SK-N-SH (cell line): ENCODE results near the gene CLDN10. TPM values are rescaled to one million over a fixed set of nuclear protein-coding genes. Genes with fewer than 3 reads are reported as not detected.

Experiments used
- CTCF ChIA-PET: fragments of 300-600, 350-600 bp; formaldehyde crosslinking; extraction: SDS; loops from one replicate; lab custom pipeline; 2021; lab: Yijun Ruan, JAX
- POLR2A ChIA-PET: fragments of 350-600 bp; sonication (Branson Sonifier 250); formaldehyde crosslinking; extraction: SDS; loops from one replicate; lab custom pipeline; 2020; ENCODE audit warnings: antibody characterized with exemption, inconsistent platforms; lab: Yijun Ruan, JAX
- DNase-seq: peaks from one replicate; pipeline ENCODE4 v3.0.0; 2012
- H2AFZ ChIP-seq: fragments of 200-600 bp; sonication (generic); 2 replicates; pipeline ENCODE4 v1.8.1; 2016; ENCODE audit warnings: antibody characterized with exemption, mild to moderate bottlenecking, low read depth
- H3F3A ChIP-seq: fragments of 200-600 bp; sonication (generic); replicated peaks from 2 replicates; pipeline ENCODE3; 2016; ENCODE audit warnings: antibody characterized with exemption, mild to moderate bottlenecking; ENCODE audit not compliant: insufficient read depth
- H3K27ac ChIP-seq, 2 experiments: fragments of 200-500 bp in 1 of 2; fragments of 200-600 bp in 1 of 2; sonication (Bioruptor generic) in 1 of 2; sonication (generic), shearing (Covaris generic) in 1 of 2; 2 replicates each; pipeline versions ENCODE4 v1.5.1 to v1.6.1; 2014 to 2016; ENCODE audit warnings: low read depth in 2 of 2, inconsistent platforms in 1 of 2, low read length in 1 of 2, mild to moderate bottlenecking in 1 of 2, mixed read lengths in 1 of 2
- H3K27me3 ChIP-seq: fragments of 200-600 bp; sonication (generic), shearing (Covaris generic); 2 replicates; pipeline ENCODE4 v1.6.1; 2016; ENCODE audit warnings: mixed run types; ENCODE audit not compliant: insufficient read depth
- H3K36me3 ChIP-seq, 2 experiments: fragments of 200-500 bp in 1 of 2; fragments of 200-600 bp in 1 of 2; sonication (Bioruptor generic) in 1 of 2; sonication (generic) in 1 of 2; replicated peaks in 1 of 2; 2 replicates each; pipeline versions ENCODE3 to v1.5.1; 2014 to 2016; ENCODE audit warnings: low read length in 1 of 2, mild to moderate bottlenecking in 1 of 2; ENCODE audit not compliant: insufficient read depth in 2 of 2, control insufficient read depth in 1 of 2
- H3K4me1 ChIP-seq, 2 experiments: fragments of 200-500 bp in 1 of 2; fragments of 200-600 bp in 1 of 2; sonication (Bioruptor generic) in 1 of 2; sonication (generic), shearing (Covaris generic) in 1 of 2; 2 replicates each; pipeline versions ENCODE4 v1.5.1 to v1.6.1; 2014 to 2016; ENCODE audit warnings: low read depth in 1 of 2, low read length in 1 of 2, mixed run types in 1 of 2; ENCODE audit not compliant: insufficient read depth in 2 of 2, control insufficient read depth in 1 of 2
- H3K4me2 ChIP-seq: fragments of 200-600 bp; sonication (generic), shearing (Covaris generic); 2 replicates; pipeline ENCODE4 v1.6.1; 2017; ENCODE audit warnings: mixed run types
- H3K4me3 ChIP-seq, 2 experiments: fragments of 200-500 bp in 1 of 2; fragments of 200-600 bp in 1 of 2; sonication (Bioruptor generic) in 1 of 2; sonication (generic), shearing (Covaris generic) in 1 of 2; 2 replicates each; pipeline versions ENCODE4 v1.5.1 to v1.8.1; 2014 to 2016; ENCODE audit warnings: low read depth in 2 of 2, inconsistent platforms in 1 of 2, low read length in 1 of 2, mild to moderate bottlenecking in 1 of 2, mixed read lengths in 1 of 2, moderate library complexity in 1 of 2
- H3K79me2 ChIP-seq: fragments of 200-600 bp; sonication (generic); 2 replicates; pipeline ENCODE4 v1.8.1; 2017; ENCODE audit warnings: mild to moderate bottlenecking; ENCODE audit not compliant: insufficient read depth
- H3K9ac ChIP-seq: fragments of 200-600 bp; sonication (generic); 2 replicates; pipeline ENCODE4 v1.6.1; 2017; ENCODE audit warnings: mixed run types
- H3K9me2 ChIP-seq: fragments of 200-600 bp; sonication (generic); 2 replicates; pipeline ENCODE4 v1.6.1; 2017; ENCODE audit warnings: mixed run types
- H3K9me3 ChIP-seq: fragments of 200-600 bp; sonication (generic); 2 replicates; pipeline ENCODE4 v1.6.1; 2017; ENCODE audit warnings: mixed run types, mild to moderate bottlenecking, moderate library complexity
- H4K20me1 ChIP-seq: fragments of 200-600 bp; sonication (generic); 2 replicates; pipeline ENCODE4 v1.6.1; 2017; ENCODE audit warnings: mild to moderate bottlenecking, mixed run types; ENCODE audit not compliant: insufficient read depth
- CTCF ChIP-seq: fragments of 200-600 bp; sonication (generic); IDR thresholded peaks from 2 replicates; pipeline ENCODE4 v1.6.1; 2017; ENCODE audit warnings: antibody characterized with exemption, mild to moderate bottlenecking, moderate library complexity
- EZH2phosphoT487 ChIP-seq: fragments of 200-600 bp; sonication (generic); IDR thresholded peaks from 2 replicates; pipeline ENCODE4 v1.6.1; 2017; ENCODE audit warnings: low read depth, mixed run types, mild to moderate bottlenecking, antibody characterized with exemption, moderate library complexity, borderline replicate concordance
- FOXM1 ChIP-seq: IDR thresholded peaks from 2 replicates; pipeline ENCODE4 v1.4.0; 2012; ENCODE audit warnings: low read depth, mild to moderate bottlenecking
- IRF3 ChIP-seq: fragments of 150-350 bp; IDR thresholded peaks from 2 replicates; pipeline ENCODE4 v1.6.1; 2016; ENCODE audit warnings: mild to moderate bottlenecking, low read depth, low read length
- JUND ChIP-seq: IDR thresholded peaks from 2 replicates; pipeline ENCODE4 v1.4.0; 2012
- NRF1 ChIP-seq: IDR thresholded peaks from 2 replicates; pipeline ENCODE4 v1.6.1; 2012; ENCODE audit warnings: low read depth, mild to moderate bottlenecking, low read length
- RCOR1 ChIP-seq: fragments of 150-350 bp; IDR thresholded peaks from 2 replicates; pipeline ENCODE4 v1.6.1; 2017; ENCODE audit warnings: antibody characterized with exemption, low read length
- REST ChIP-seq: IDR thresholded peaks from 2 replicates; pipeline ENCODE4 v1.6.1; 2012; ENCODE audit warnings: mild to moderate bottlenecking, low read depth, low read length, moderate library complexity
- RFX5 ChIP-seq: IDR thresholded peaks from 2 replicates; pipeline ENCODE4 v1.6.1; 2012; ENCODE audit warnings: mild to moderate bottlenecking, improper control_type of control experiment, low read length
- RXRA ChIP-seq: IDR thresholded peaks from 2 replicates; pipeline ENCODE4 v1.4.0; 2012; ENCODE audit warnings: low read depth, mild to moderate bottlenecking, borderline replicate concordance
- USF1 ChIP-seq: IDR thresholded peaks from 2 replicates; pipeline ENCODE4 v1.4.0; 2012; ENCODE audit warnings: low read depth, borderline replicate concordance
- WGBS: methylation state at CpG from one replicate; pipeline ENCODE4 v1.1.6; 2017; ENCODE audit warnings: low lambda C conversion rate; 5-methylcytosine and 5-hydroxymethylcytosine counted together
- polyA plus RNA-seq, 3 experiments: library from polyadenylated mRNA; depleted of rRNA; stranded (reverse); fragments of >200 nt; gene quantifications; 2 replicates each; pipeline ENCODE4 v1.2.3, GENCODE V29; 2012

CLDN10 gene
- polyA plus RNA-seq, 1 of the 3 experiments (the other 2 are of a cell fraction): 0.05 TPM

GRCh38 chr13:95516021-95516420 lies 36.5 kb upstream of the CLDN10 start:
- 40% methylated on average over 2 of the region's 2 CpGs for WGBS
- H3K9me3 ChIP-seq: no peaks in the 10 kb centered on the region
- no peaks in the 10 kb centered on the region for H3K9me2 ChIP-seq
- no peaks in the 10 kb centered on the region for H3K79me2 ChIP-seq
- DNase-seq: no peak
- no peaks in the 10 kb centered on the region for H3K4me1 ChIP-seq
- TF ChIP-seq RXRA (no peak), EZH2phosphoT487 (no peak), RFX5 (no peak), FOXM1 (no peak), REST (no peak), IRF3 (no peak), RCOR1 (no peak), NRF1 (no peak), CTCF (no peak), USF1 (no peak), JUND (no peak)
- no peaks in the 10 kb centered on the region for H3F3A ChIP-seq
- H3K27me3 ChIP-seq: no peaks in the 10 kb centered on the region; the same call in 1 of the 2 replicates
- H3K4me3 ChIP-seq: no peak overlapping the region
- no peak overlapping the region for H3K27ac ChIP-seq
- ChIA-PET POLR2A (no interaction called here), CTCF (interaction anchor here (1.1 to 1.2 kb wide), 2 partner anchors 22 to 327 kb away, joined by 3 to 4 read pairs; no protein-coding TSS in a partner anchor)
- H3K9ac ChIP-seq: no peak overlapping the region
- H2AFZ ChIP-seq: no peak overlapping the region
- H3K4me2 ChIP-seq: no peak overlapping the region
- H3K36me3 ChIP-seq: no peaks in the 10 kb centered on the region
- no peaks in the 10 kb centered on the region for H4K20me1 ChIP-seq
